GM21515 (cell line): ENCODE results near the gene XAB2.
"Not testable (repeated sequence)": the region's sequence is repeated elsewhere in the genome, so short reads cannot be mapped to it uniquely, and the experiment has no call there.

Experiments used
- ATAC-seq: cut with Tn5 transposase; IDR thresholded peaks from one replicate; pipeline ENCODE4 v1.9.1; 2021; ENCODE audit not compliant: unreplicated experiment

Gene XAB2

GRCh38 chr19:7650148-7650547 lies 20.8 kb upstream of the XAB2 start:
- ATAC-seq = no peak

GRCh38 chr19:7648265-7649014 lies 19.1 kb upstream of the XAB2 start:
- no peak for ATAC-seq

- no peak for ATAC-seq
Observed at GRCh38 chr19:7647156-7647555, 17.8 kb upstream of the XAB2 start.

- no peak for ATAC-seq
Observed at GRCh38 chr19:7646426-7646700, 17.0 kb upstream of the XAB2 start.

GRCh38 chr19:7645656-7646425 lies 16.5 kb upstream of the XAB2 start:
- no peak for ATAC-seq

- ATAC-seq = no peak
Observed at GRCh38 chr19:7645163-7645562, 15.8 kb upstream of the XAB2 start.

GRCh38 chr19:7644550-7644877 lies 15.2 kb upstream of the XAB2 start:
- no peak for ATAC-seq

- not testable (repeated sequence) for ATAC-seq
Observed at GRCh38 chr19:7643629-7644549, 14.5 kb upstream of the XAB2 start.

GRCh38 chr19:7643031-7643415 lies 13.7 kb upstream of the XAB2 start:
- no peak for ATAC-seq

- ATAC-seq = no peak
Observed at GRCh38 chr19:7642295-7643030, 13.1 kb upstream of the XAB2 start.

GRCh38 chr19:7641290-7642276 lies 12.2 kb upstream of the XAB2 start:
- no peak for ATAC-seq

- ATAC-seq = no peak
Observed at GRCh38 chr19:7640803-7641202, 11.5 kb upstream of the XAB2 start.

GRCh38 chr19:7639863-7640348 lies 10.6 kb upstream of the XAB2 start:
- ATAC-seq = no peak

- ATAC-seq = no peak
Observed at GRCh38 chr19:7638802-7639465, 9.6 kb upstream of the XAB2 start.

GRCh38 chr19:7637374-7638256 lies 8.3 kb upstream of the XAB2 start:
- ATAC-seq = no peak

GRCh38 chr19:7636691-7637373 lies 7.5 kb upstream of the XAB2 start, which contains the start of gene STXBP2:
Gene STXBP2, plus strand, starts transcription at chr19:7637110. Its CDS starts 40 bp downstream, at chr19:7637150.
- no peak for ATAC-seq

GRCh38 chr19:7636317-7636690 lies 7.0 kb upstream of the XAB2 start:
- ATAC-seq = no peak

GRCh38 chr19:7635670-7636069 lies 6.3 kb upstream of the XAB2 start:
- no peak for ATAC-seq
